HepG2 (cell line): ENCODE measurements around the gene ENC1. TPM values are rescaled to one million over a fixed set of nuclear protein-coding genes. Genes with fewer than 3 reads are reported as not detected.

Experiments used
- ATAC-seq: fragments of 200-7000 bp; cut with Tn5 transposase; 3 replicates; pipeline ENCODE4 v1.9.1; 2020; ENCODE audit warnings: mild to moderate bottlenecking, moderate library complexity
- BruUV-seq: library from RNA; stranded (reverse); fragments of 400-500 nt; replicated peaks from 2 replicates; lab custom pipeline; 2021; lab: Mats Ljungman, UMichigan
- CTCF ChIA-PET: fragments of 300-600 bp; formaldehyde crosslinking; extraction: SDS; loops from one replicate; lab custom pipeline; 2021; ENCODE audit warnings: low total read pairs, inconsistent platforms, low intra/inter-chr PET ratio; lab: Yijun Ruan, JAX
- POLR2A ChIA-PET: fragments of 350-600 bp; sonication (Branson Sonifier 250); formaldehyde crosslinking; loops from one replicate; lab custom pipeline; 2020; ENCODE audit warnings: antibody characterized with exemption, inconsistent platforms; lab: Yijun Ruan, JAX
- DNase-seq: peaks from one replicate; pipeline ENCODE4 v3.0.0-alpha.2; 2015; ENCODE audit warnings: low spot score
- FAIRE-seq: peaks from 3 replicates; lab custom pipeline; 2011; peaks lifted over from hg19 to GRCh38; lab: Jason Lieb, UNC
- H2AFZ ChIP-seq: one replicate; pipeline ENCODE4 v1.6.1; 2011; ENCODE audit warnings: low read length, inconsistent platforms
- H3K27ac ChIP-seq: fragments of 300-600 bp; 3 replicates; pipeline ENCODE4 v1.8.0; 2011; ENCODE audit warnings: mixed run types, mild to moderate bottlenecking, mixed read lengths, low read length, inconsistent platforms; ENCODE audit not compliant: insufficient read depth; ENCODE audit errors: extremely low read length
- H3K27me3 ChIP-seq, 2 experiments: fragments of 200-600 bp in 1 of 2; 2 replicates in 1 of 2; 3 replicates in 1 of 2; pipeline versions ENCODE4 v1.6.0 to v1.8.0; 2011; ENCODE audit warnings: low read length in 2 of 2, mild to moderate bottlenecking in 2 of 2, moderate library complexity in 2 of 2, inconsistent platforms in 1 of 2; ENCODE audit not compliant: insufficient read depth in 2 of 2, control insufficient read depth in 1 of 2
- H3K36me3 ChIP-seq, 2 experiments: fragments of 200-600 bp in 1 of 2; replicated peaks in 1 of 2; 2 replicates in 1 of 2; 3 replicates in 1 of 2; pipeline versions ENCODE4 v1.5.1 to v1.8.0; 2011; ENCODE audit warnings: low read length in 2 of 2, inconsistent platforms in 1 of 2; ENCODE audit not compliant: insufficient read depth in 2 of 2, control insufficient read depth in 1 of 2
- H3K4me1 ChIP-seq: 2 replicates; pipeline ENCODE4 v1.5.1; 2012; ENCODE audit warnings: low read length, inconsistent platforms; ENCODE audit not compliant: insufficient read depth
- H3K4me2 ChIP-seq: 2 replicates; pipeline ENCODE4 v1.6.0; 2011; ENCODE audit warnings: low read depth, low read length, inconsistent platforms
- H3K4me3 ChIP-seq, 3 experiments: fragments of 200-600 bp in 1 of 3; sonication (generic), shearing (Covaris generic) in 1 of 3; replicated peaks in 1 of 3; 2 replicates each; pipeline ENCODE4 v1.5.1; 2011 to 2016; ENCODE audit warnings: low read length in 3 of 3, inconsistent platforms in 2 of 3, low read depth in 2 of 3, mild to moderate bottlenecking in 2 of 3, control low read depth in 1 of 3, mixed read lengths in 1 of 3; ENCODE audit not compliant: insufficient read depth in 1 of 3
- H3K79me2 ChIP-seq: one replicate; pipeline ENCODE4 v1.6.1; 2011; ENCODE audit warnings: low read length, inconsistent platforms; ENCODE audit not compliant: insufficient read depth
- H3K9ac ChIP-seq: 2 replicates; pipeline ENCODE4 v1.6.0; 2011; ENCODE audit warnings: mild to moderate bottlenecking, low read depth, low read length, inconsistent platforms; ENCODE audit not compliant: insufficient read depth
- H3K9me3 ChIP-seq: 2 replicates; pipeline ENCODE4 v1.5.1; 2012; ENCODE audit warnings: mild to moderate bottlenecking, low read length
- H4K20me1 ChIP-seq: 2 replicates; pipeline ENCODE4 v1.6.0; 2011; ENCODE audit warnings: inconsistent platforms, mild to moderate bottlenecking, low read length, moderate library complexity; ENCODE audit not compliant: insufficient read depth
- HES4 ChIP-seq: sonication (generic); formaldehyde crosslinking; IDR thresholded peaks from 2 replicates; pipeline ENCODE4 v1.9.0; 2021; ENCODE audit warnings: mild to moderate bottlenecking, missing genetic modification reagents, borderline replicate concordance
- MBNL3 ChIP-seq: fragments of 250-450 bp; sonication (Bioruptor Pico); conservative IDR thresholded peaks from 2 replicates; pipeline ENCODE4 v1.8.0; 2022; ENCODE audit warnings: mild to moderate bottlenecking, inconsistent platforms
- POLR2G ChIP-seq: fragments of 200-400 bp; formaldehyde crosslinking; IDR thresholded peaks from 2 replicates; pipeline ENCODE4 v1.6.1; 2018; ENCODE audit warnings: mild to moderate bottlenecking, low read depth, low read length, moderate library complexity
- RAD21 ChIP-seq: fragments of 450-650 bp; formaldehyde crosslinking; IDR thresholded peaks from 2 replicates; pipeline ENCODE4 v1.5.0; 2020; ENCODE audit warnings: mild to moderate bottlenecking
- REPIN1 ChIP-seq: sonication (generic); formaldehyde crosslinking; IDR thresholded peaks from 2 replicates; pipeline ENCODE4 v1.8.0; 2022; ENCODE audit warnings: missing genetic modification reagents, low read depth, mild to moderate bottlenecking, borderline replicate concordance
- SIX4 ChIP-seq: sonication (generic); formaldehyde crosslinking; IDR thresholded peaks from 2 replicates; pipeline ENCODE4 v1.4.0; 2020; ENCODE audit warnings: missing genetic modification reagents
- SYNCRIP ChIP-seq: fragments of 200-400 bp; formaldehyde crosslinking; IDR thresholded peaks from 2 replicates; pipeline ENCODE4 v1.6.1; 2018; ENCODE audit warnings: mild to moderate bottlenecking, low read depth, low read length; ENCODE audit not compliant: insufficient read depth
- TEAD3 ChIP-seq: optimal IDR thresholded peaks from 2 replicates; pipeline ENCODE3; 2016; ENCODE audit warnings: borderline replicate concordance
- THAP11 ChIP-seq: IDR thresholded peaks from 2 replicates; pipeline ENCODE4 v1.6.1; 2016; ENCODE audit warnings: missing biosample characterization, missing genetic modification reagents
- ZBTB42 ChIP-seq: sonication (generic); formaldehyde crosslinking; IDR thresholded peaks from 2 replicates; pipeline ENCODE4 v1.5.0; 2020; ENCODE audit warnings: mild to moderate bottlenecking, missing genetic modification reagents
- ZNF234 ChIP-seq: sonication (generic); formaldehyde crosslinking; conservative IDR thresholded peaks from 2 replicates; pipeline ENCODE4 v1.5.1; 2020; ENCODE audit warnings: mild to moderate bottlenecking, missing genetic modification reagents
- ZNF34 ChIP-seq: sonication (generic); formaldehyde crosslinking; IDR thresholded peaks from 2 replicates; pipeline ENCODE4 v1.4.0; 2020; ENCODE audit warnings: mild to moderate bottlenecking, missing genetic modification reagents, borderline replicate concordance
- ZNF549 ChIP-seq: sonication (generic); formaldehyde crosslinking; IDR thresholded peaks from 2 replicates; pipeline ENCODE4 v1.5.0; 2020; ENCODE audit warnings: missing genetic modification reagents
- ZNF562 ChIP-seq: sonication (generic); formaldehyde crosslinking; IDR thresholded peaks from 2 replicates; pipeline ENCODE4 v1.8.0; 2022; ENCODE audit warnings: missing genetic modification reagents, borderline replicate concordance
- ZNF598 ChIP-seq: sonication (generic); formaldehyde crosslinking; IDR thresholded peaks from 2 replicates; pipeline ENCODE4 v1.5.1; 2020; ENCODE audit warnings: mild to moderate bottlenecking, missing genetic modification reagents, borderline replicate concordance
- ZNF605 ChIP-seq: sonication (generic); formaldehyde crosslinking; IDR thresholded peaks from 2 replicates; pipeline ENCODE4 v1.8.0; 2022; ENCODE audit warnings: mild to moderate bottlenecking, missing genetic modification reagents
- ZNF775 ChIP-seq: sonication (generic); formaldehyde crosslinking; IDR thresholded peaks from 2 replicates; pipeline ENCODE4 v1.4.0; 2020; ENCODE audit warnings: missing genetic modification reagents, mild to moderate bottlenecking, moderate library complexity, borderline replicate concordance
- WGBS: methylation state at CpG from one replicate; pipeline ENCODE4 v1.1.6; 2017; ENCODE audit warnings: low lambda C conversion rate; 5-methylcytosine and 5-hydroxymethylcytosine counted together
- in situ Hi-C: cut with HindIII; loops from 2 replicates; pipeline ENCODE4 v1.10.0; 2017; ENCODE audit warnings: low pct_unique_long_range_greater_than_20kb; ENCODE audit not compliant: extremely low pct_ligation_motif_present
- intact Hi-C: fragments of 100-400 bp; cut with micrococcal nuclease; formaldehyde crosslinking; loops from one replicate; pipeline ENCODE4 v1.10.0; 2022; ENCODE audit not compliant: unreplicated experiment
- polyA plus RNA-seq, 8 experiments: library from polyadenylated mRNA; depleted of rRNA in 3 of 8; stranded (reverse) in 7 of 8; unstranded in 1 of 8; fragments of >200 nt; fragmentation: Illumina TruSeq in 4 of 8; extraction: Trizol in 4 of 8; gene quantifications; 2 replicates each; pipeline versions ENCODE4 v1.2.1 to v1.2.3, GENCODE V29; 2011 to 2016; ENCODE audit warnings: low read depth in 4 of 8, missing spikeins in 1 of 8, mixed read lengths in 1 of 8; ENCODE audit not compliant: insufficient read depth in 1 of 8
- total RNA-seq, 5 experiments: library from RNA; depleted of rRNA; stranded (reverse); fragments of >200 nt; fragmentation: Illumina TruSeq; extraction: Trizol; gene quantifications; 2 replicates each; pipeline ENCODE4 v1.2.3, GENCODE V29; 2016; ENCODE audit warnings: low read depth in 1 of 5
- TF ChIP-seq, protein P1 (sequence below): sonication (generic); formaldehyde crosslinking; IDR thresholded peaks from 2 replicates; pipeline ENCODE4 v1.4.0; 2020; ENCODE audit warnings: missing genetic modification reagents

The ENC1 gene
- total and polyA plus RNA-seq, 2 of the 13 experiments (the other 11 are each of a cell fraction or from before 2014, with no cell fraction given): 63.8 to 64.4 TPM

DNA sequence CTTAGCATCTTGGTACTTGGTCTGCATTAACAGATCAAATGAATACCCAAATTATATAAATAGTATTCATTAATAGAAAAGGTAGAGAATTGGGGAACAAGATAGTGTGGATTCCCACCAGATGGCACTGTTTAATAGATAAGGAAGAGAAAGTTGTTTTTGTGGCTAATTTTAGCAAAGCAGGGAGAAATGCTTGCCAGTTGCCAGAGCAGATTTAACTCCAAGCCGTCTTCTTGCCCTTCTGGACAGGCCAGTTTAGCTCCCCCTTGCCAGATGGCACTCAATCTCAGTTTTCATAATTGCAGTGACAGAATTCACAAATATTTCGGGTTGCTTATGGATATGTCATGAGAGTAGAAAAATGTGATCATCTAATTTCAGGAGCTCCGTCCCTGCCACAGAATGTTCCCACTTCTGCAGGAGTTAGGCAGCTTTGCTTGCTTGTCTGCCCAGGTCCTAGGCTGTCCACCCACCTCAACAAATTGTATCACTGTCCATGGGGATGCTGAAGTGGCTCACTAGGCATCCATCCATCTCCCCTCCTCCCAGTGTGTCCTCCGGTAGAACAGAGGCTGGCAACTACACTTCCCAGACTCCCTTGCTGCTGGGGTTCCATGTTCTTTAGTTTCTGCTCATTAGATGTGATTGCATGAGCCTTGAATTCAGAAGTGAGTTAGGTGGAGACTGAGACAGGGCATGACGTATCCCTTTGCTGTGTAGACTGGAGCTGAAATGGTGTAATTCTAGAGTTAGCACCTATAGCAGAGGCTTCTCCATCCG, 32.7 kb upstream of the ENC1 start (continued):
- TF ChIP-seq ZNF775 (CRISPR knock-in tag): no peak
- TF ChIP-seq ZNF598 (CRISPR knock-in tag): no peak
- peak; percentile 94 for TF ChIP-seq THAP11 (CRISPR knock-in tag)
- TF ChIP-seq, protein P1, sequence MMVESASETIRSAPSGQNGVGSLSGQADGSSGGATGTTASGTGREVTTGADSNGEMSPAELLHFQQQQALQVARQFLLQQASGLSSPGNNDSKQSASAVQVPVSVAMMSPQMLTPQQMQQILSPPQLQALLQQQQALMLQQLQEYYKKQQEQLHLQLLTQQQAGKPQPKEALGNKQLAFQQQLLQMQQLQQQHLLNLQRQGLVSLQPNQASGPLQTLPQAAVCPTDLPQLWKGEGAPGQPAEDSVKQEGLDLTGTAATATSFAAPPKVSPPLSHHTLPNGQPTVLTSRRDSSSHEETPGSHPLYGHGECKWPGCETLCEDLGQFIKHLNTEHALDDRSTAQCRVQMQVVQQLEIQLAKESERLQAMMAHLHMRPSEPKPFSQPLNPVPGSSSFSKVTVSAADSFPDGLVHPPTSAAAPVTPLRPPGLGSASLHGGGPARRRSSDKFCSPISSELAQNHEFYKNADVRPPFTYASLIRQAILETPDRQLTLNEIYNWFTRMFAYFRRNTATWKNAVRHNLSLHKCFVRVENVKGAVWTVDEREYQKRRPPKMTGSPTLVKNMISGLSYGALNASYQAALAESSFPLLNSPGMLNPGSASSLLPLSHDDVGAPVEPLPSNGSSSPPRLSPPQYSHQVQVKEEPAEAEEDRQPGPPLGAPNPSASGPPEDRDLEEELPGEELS: no peak
- TF ChIP-seq ZNF605 (CRISPR knock-in tag): no peak
- TF ChIP-seq ZNF234 (CRISPR knock-in tag): no peak
- no peak for TF ChIP-seq ZNF34 (CRISPR knock-in tag)
- TF ChIP-seq SIX4: no peak

DNA sequence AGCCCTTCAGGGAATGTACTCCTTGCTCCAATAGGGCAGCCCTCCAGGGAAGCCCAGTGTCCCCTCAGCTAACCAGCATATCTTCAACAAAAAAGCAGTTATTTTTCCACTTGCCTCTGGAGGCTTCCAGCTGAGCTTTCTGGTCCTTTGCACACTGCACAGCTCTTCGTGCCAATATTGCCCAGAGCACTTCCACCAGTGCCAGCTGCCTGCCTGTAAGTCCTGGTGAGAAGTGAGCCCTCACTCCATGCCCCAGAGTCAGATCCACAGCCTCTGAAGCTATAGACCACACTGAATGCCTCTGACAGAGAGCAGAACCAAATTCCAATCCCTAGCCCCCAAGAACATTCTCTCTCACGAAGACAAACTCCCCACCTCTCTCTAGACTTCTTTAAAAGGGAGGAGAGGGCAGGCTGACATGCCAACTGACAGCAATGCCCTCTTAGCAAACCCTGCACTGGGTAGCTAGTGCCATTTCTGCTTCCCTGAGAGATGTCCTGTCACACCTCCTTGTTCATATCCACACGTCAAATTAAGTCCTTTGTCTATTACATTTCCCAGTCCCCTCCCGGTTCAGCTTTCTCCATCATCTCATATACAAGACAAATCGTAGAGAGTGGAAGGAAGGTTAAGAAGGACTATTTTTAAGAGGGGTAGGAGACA, 31.8 kb upstream of the ENC1 start:
- CTCF ChIA-PET: interaction anchor here (0.9 to 1.6 kb wide), 3 partner anchors 247 to 593 kb away, joined by 3 to 7 read pairs (median 5); no protein-coding TSS in a partner anchor
- in situ Hi-C loops (loop anchor here (5.0 kb wide), 1 partner anchor 245 kb away; no protein-coding TSS in a partner anchor), intact Hi-C loops (loop anchor here (5.0 to 10.0 kb wide), 2 partner anchors 272 to 595 kb away; no protein-coding TSS in a partner anchor)
- Histone ChIP-seq H3K4me1 (peaks cover 52% of the 10 kb centered on the region), H3K79me2 (no peaks in the 10 kb centered on the region), H3K27me3 (no peaks in the 10 kb centered on the region), H2AFZ (no peak overlapping the region)
- ATAC-seq: no peak
- TF ChIP-seq TEAD3 (no peak), REPIN1 (CRISPR knock-in tag) (no peak), MBNL3 (CRISPR knock-in tag) (no peak), ZNF549 (no peak), POLR2G (no peak), SYNCRIP (no peak), HES4 (CRISPR knock-in tag) (no peak), ZBTB42 (no peak), RAD21 (CRISPR knock-in tag) (no peak), ZNF562 (CRISPR knock-in tag) (no peak)
- TF ChIP-seq, all 625 proteins: peak for 0
- 25% methylated on average over 4 of the region's 5 CpGs for WGBS
- POLR2A ChIA-PET: no interaction called here
- Histone ChIP-seq H4K20me1 (no peaks in the 10 kb centered on the region), H3K36me3 (no peaks in the 10 kb centered on the region), H3K4me2 (no peak overlapping the region), H3K9ac (no peak overlapping the region), H3K9me3 (no peaks in the 10 kb centered on the region), H3K4me3 (no peak overlapping the region), H3K27ac (no peak overlapping the region)
- DNase-seq (no peak), FAIRE-seq (no peak)
- no TSS peak for BruUV-seq
